Embryonic facial prominence (tissue), 1 donor: ENCODE results near the gene SEMA5B.

ENCODE experiments used
- DNase-seq: peaks from one replicate; pipeline ENCODE4 v3.0.0-alpha.2; 2016; ENCODE audit errors: extremely low spot score

The SEMA5B gene

GRCh38 chr3:123054931-123055330 lies 27.4 kb upstream of the SEMA5B start:
- no peak for DNase-seq

- DNase-seq, result no peak
These were observed 26.7 kb upstream of the SEMA5B start for GRCh38 chr3:123054109-123054778.

GRCh38 chr3:123053107-123053506 lies 25.5 kb upstream of the SEMA5B start:
- no peak for DNase-seq

- no peak for DNase-seq
These were observed 23.1 kb upstream of the SEMA5B start for GRCh38 chr3:123050666-123051065.

- DNase-seq, result no peak
These were observed 21.1 kb upstream of the SEMA5B start for GRCh38 chr3:123048480-123049237.

GRCh38 chr3:123047062-123047319 lies 19.4 kb upstream of the SEMA5B start:
- DNase-seq, result no peak

- no peak for DNase-seq
These were observed 18.9 kb upstream of the SEMA5B start for GRCh38 chr3:123046262-123047061.

GRCh38 chr3:123044981-123045763 lies 17.6 kb upstream of the SEMA5B start:
- no peak for DNase-seq

- DNase-seq, result no peak
These were observed 14.8 kb upstream of the SEMA5B start for GRCh38 chr3:123042413-123042812.

- no peak for DNase-seq
These were observed 11.6 kb upstream of the SEMA5B start for GRCh38 chr3:123039178-123039577.

GRCh38 chr3:123038751-123039150 lies 11.2 kb upstream of the SEMA5B start:
- DNase-seq, result no peak

- no peak for DNase-seq
These were observed 9.4 kb upstream of the SEMA5B start for GRCh38 chr3:123037015-123037375.

- DNase-seq, result no peak
These were observed 8.9 kb upstream of the SEMA5B start for GRCh38 chr3:123036352-123037014.

GRCh38 chr3:123034996-123035395 lies 7.4 kb upstream of the SEMA5B start:
- no peak for DNase-seq

- DNase-seq, result no peak
These were observed 6.6 kb upstream of the SEMA5B start for GRCh38 chr3:123034120-123034519.

GRCh38 chr3:123032057-123032456 lies 4.5 kb upstream of the SEMA5B start:
- DNase-seq, result no peak

GRCh38 chr3:123031051-123031450 lies 3.5 kb upstream of the SEMA5B start:
- DNase-seq, result no peak

- peak; percentile 34 for DNase-seq
These were observed 768 bp upstream of the SEMA5B start for GRCh38 chr3:123028233-123028828.

- DNase-seq, result no peak
These were observed 835 bp downstream of the SEMA5B start for GRCh38 chr3:123026565-123027291.
